Dermis microvascular lymphatic vessel endothelial cell (primary cell): ENCODE results near the gene WSB1. TPM values are rescaled to one million over a fixed set of nuclear protein-coding genes. Genes with fewer than 3 reads are reported as not detected.
A peak's percentile ranks its signal among the peaks of the same experiment; 100 is the strongest.

ENCODE experiments used
- DNase-seq, 2 donors: peaks; one replicate each; pipeline versions ENCODE4 v3.0.0 to v3.0.0-alpha.2; 2010; ENCODE audit warnings: low read depth in 2 of 2
- total RNA-seq: library from RNA; depleted of rRNA; stranded (reverse); fragments of >200 nt; gene quantifications from 2 replicates; pipeline ENCODE4 v1.2.1, GENCODE V29; 2014

WSB1 gene
- total RNA-seq, 1 donor from 2014 or later = 257 TPM

GRCh38 chr17:27336184-27336583, 42.3 kb downstream of the WSB1 start:
- DNase-seq = no peak

- DNase-seq = no peak
These were observed 44.6 kb downstream of the WSB1 start for GRCh38 chr17:27338536-27338985.

DNA sequence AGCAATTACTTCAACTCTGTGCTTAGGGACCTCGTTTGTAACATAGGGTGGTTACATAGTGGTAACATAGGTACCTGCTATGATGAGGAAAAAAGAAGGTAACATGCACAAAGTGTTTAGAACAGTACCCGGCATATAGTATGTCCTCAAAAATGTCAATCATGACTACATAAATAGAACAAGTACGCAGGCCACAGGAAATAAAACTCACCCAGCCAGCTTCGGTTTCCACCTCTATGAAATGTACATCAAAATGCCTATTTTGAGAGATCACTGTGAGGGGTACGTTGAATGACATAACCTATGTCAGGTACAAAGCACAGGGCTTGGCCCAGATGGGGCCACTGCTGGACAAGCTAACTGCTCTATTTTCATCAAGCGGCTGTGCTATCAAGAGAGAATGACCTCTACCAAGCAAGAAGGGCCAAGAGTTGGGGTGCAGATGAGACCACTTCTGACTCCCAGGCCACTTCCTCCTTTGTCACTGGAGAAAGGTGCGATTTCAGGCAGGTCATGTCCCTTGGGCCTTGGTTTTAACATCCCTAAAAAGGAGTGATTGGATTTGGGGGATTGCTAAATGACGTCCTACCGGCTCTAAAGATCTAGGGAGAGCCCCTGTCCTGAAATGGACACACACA, 45.4 kb downstream of the WSB1 start:
- DNase-seq = no peak

DNA sequence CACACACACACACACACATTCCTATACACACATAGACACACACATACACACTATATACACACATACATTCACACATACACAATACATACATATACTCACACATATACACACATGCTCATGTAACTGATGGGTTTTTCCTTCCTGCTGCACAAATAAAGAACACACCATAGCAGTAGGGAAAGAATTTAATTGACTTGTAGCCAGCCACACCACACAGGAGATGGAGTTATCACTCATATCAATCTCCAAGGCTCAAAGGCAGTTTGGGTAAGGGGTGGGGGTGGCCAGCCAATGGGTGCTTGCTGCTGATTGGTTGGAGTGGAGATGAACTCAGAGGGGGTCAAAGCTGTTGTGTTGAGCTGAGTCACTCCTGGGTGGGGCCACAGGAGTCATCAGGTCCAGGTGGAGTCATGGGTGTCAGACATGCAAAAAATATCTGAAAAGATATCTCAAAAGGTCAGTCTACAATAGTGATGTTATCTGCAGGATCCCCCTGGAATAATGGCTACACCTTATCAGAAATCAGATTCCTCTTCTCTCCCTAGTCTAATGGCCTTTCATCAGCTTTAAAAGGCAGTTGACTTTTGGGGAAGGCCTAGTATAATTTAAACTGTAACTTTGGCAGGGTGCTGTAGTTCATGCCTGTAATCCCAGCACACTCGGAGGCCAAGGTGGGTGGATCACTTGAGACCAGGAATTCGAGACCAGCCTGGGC, 46.1 kb downstream of the WSB1 start:
- no peak for DNase-seq

DNA sequence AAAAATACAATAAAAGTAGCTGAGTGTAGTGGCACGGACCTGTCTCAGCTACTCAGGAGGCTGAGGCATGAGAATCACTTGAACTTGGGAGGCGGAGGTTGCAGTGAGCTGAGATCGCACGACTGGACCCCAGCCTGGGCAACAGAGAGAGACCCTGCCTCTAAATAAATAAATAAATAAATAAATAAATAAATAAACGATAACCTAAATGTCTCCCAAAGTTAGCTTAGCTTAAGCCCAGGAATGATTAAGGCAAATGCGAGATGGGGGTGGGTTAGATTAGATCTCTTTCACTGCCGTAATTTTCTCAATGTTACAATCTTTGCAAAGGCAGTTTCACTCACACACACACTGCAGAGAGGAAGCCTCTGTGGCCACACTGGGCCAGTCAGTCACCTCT, 46.7 kb downstream of the WSB1 start:
- DNase-seq = no peak

GRCh38 chr17:27341041-27341471, 47.1 kb downstream of the WSB1 start:
- no peak for DNase-seq

DNA sequence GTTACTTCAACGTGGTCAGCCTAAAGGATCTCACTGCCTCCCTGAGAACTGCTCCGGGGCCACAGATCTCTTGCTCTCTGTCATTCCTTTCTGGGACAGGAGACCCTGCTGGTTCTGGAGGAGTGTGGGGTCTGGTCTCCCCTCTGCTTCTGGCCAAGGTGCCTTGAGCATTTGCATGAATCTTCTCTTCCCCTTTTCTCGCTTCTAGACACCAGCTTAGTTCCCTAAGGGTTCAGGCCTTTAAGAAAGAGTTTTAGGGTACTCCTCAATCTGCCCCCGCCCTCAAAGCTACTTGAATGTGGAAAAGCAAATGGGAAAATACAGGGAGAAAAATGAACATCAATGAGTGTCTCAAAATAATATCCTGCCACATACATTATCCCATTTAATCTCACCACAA, 48.1 kb downstream of the WSB1 start:
- DNase-seq = no peak

- DNase-seq = no peak
These were observed 49.4 kb downstream of the WSB1 start for GRCh38 chr17:27343294-27343693.

- DNase-seq = peak in 1 of 2 donors; percentile 83
These were observed 50.2 kb downstream of the WSB1 start for GRCh38 chr17:27343977-27344607.

DNA sequence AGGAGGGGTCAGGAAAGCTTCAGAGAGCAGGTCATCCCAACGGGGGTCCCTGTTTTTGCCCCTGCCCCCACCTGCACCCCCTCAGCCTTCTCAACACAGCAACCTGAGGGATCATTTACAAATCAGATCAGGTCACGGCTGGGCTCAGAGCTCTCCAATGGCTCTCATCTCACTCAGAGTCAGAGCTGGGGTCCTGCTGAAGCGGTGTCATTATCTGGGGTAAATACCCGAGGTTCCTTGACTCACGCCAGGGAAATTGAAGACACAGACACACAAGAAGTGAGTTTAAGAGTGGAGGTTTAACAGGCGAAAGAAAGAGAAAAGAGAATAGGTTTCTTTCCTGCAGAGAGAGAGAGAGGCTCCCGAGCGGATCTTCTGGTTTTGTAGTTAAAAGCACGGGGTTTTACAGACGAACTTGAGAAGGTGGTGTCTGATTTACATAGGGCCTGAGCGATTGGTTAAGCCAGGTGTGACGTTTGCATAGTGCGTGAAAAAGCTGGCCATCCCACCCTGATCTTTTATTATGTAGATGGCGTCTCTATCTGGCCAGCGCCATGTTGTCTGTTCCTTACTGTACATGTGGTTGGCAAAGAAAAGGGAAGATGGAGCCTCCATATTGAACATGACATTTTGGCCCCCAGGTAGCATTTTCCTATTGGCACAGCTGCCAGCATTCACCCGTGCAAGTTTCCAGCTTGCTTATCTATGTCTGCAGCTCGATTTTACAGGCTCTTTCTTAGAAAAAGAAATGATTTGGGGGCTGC, 51.4 kb downstream of the WSB1 start:
- DNase-seq = no peak

DNA sequence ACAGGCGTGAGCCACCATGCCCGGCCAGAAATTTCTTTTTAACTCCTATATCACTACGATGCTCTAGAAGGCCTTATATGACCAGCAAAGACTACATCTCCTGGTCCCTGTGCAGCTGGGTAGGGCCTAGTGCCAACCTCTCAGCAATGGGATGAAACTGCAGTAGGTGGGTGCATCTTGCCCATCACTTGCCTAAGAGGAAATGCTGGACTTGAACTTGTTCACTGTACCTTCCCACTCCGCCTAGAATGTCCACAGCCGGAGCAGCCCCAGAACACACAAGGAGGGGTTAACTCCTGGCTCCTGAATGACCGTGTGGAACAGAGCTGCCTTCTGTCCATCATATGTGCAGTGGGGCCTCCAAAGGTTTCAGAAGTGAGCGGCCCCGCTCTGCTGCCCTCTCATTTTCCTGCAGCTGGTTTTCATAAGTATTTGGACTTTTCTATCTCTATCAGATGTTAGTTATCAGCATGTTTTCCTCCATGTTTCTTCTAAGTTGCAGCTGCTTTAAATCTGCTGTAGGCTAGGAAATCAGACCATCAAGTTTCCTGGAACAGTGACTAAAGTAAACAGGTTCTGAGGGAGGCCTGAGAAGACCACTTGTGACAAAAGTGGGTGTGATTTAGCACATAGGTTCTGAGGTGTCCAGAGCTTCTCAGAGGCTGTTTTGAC, 52.5 kb downstream of the WSB1 start:
- DNase-seq = peak in 1 of 2 donors; percentile 59

DNA sequence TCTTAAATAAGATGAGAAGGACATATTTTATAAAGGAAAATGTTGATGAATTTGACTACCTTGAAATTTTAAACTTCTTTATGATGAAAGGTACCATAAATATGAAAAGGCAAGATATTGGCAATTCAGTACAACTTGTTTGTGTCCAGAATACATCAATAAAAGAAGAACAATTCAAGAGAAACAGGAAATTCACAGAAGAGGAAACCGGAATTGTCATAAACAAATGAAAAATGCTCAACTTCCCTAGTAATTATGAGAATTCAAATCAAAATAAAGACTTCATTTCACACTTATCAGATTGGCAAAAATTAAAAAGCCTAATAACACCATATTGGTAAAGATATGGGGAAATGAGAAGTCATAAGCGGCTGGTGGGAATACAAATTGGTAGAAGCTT, 54.3 kb downstream of the WSB1 start:
- DNase-seq = no peak

GRCh38 chr17:27349540-27350021, 55.7 kb downstream of the WSB1 start:
- DNase-seq = no peak

DNA sequence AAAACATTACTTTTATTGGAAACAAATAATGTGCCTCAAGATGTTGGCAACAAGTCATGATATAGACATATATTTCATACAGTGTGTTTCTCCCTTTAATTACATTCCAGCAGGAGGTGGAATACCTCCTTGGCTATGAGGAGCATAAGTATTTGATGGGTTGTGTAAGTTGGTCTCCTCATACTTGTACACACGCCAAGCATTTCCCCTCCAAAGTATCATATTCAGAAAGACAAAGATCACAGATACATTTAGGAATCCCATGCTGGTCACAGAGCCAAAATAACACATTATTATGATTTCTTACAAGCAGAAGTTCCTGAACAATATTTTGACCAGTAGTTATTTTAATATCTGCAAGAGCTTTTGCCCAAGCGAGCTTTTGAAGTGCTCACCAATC, 57.8 kb downstream of the WSB1 start:
- DNase-seq = no peak

DNA sequence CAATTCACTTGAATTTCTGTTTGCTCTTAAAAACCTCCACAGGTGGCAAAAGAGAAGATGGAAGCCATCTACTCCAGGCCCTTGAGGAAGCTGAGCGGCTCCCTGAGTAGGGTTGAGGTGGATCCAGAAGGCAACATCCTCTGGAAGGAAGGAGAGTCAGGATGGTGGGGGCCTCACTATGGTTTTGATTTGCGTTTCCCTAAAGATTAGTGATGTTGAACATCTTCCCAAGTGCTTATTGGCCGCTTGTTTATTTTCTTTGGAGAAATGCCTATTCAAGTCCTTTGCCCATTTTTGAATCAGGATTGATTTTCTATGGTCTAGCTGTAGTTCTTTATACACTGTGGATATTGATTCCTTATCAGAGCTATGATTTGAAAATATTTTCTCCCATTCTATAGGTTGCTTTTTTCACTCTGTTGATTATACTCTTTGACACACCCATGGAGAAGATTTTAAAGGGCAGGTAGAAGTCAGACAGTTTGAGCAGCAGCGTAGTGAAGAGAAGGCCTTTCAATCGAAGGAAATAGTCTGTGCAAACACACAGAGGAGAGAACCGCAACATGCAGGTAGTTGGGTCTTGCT, 58.6 kb downstream of the WSB1 start:
- DNase-seq = peak in 1 of 2 donors; percentile 58

DNA sequence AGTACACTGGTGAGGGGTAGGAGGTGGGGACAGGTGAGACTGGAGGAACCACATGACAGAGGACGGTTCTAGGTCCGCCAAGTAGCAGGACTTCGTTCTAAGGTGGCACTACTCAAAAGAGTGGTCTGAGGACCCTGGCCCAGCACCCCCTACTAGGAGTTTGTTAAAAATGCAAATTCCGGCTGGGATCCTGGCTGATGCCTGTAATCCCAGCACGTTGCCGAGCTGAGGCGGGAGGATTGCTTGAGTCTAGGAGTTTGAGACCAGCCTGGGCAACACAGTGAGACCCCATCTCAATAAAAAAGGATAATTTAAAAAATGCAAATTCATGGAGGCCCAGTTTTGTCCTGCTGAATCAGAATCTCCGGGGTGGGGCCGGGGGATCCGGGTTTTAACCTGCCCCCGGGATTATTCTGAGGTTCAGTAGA, 59.1 kb downstream of the WSB1 start:
- DNase-seq = no peak

GRCh38 chr17:27353461-27354050, 59.6 kb downstream of the WSB1 start:
- DNase-seq = peak; percentile 88 to 97

- no peak for DNase-seq
These were observed 60.2 kb downstream of the WSB1 start for GRCh38 chr17:27354051-27354490.

GRCh38 chr17:27354491-27355081, 60.7 kb downstream of the WSB1 start:
- DNase-seq = no peak

DNA sequence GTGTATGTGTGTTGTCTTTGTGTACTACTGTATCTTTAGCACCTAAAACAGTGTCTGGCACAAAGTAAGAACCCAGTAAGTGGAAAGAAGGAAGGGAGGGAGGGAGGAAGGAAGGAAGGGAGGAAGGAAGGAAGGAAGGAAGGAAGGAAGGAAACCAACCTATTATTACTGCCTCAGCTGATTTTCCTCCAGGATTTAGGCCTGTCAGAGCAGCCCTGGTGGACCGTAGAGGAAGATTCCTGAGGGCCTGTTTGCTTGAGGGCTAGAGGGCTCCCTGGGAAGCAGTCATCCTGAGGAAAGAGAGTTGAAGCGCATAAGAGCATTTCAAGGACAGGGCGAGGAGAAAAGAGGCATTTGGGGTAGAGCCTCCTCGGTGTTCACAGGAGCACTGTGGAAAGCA, 61.5 kb downstream of the WSB1 start:
- no peak for DNase-seq
